ENCODE results near the gene PTPN9. TPM values are rescaled to one million over a fixed set of nuclear protein-coding genes. Genes with fewer than 3 reads are reported as not detected.
A peak's percentile ranks its signal among the peaks of the same experiment; 100 is the strongest.

PTPN9 gene
- total RNA-seq, 4 donors from 2014 or later = 4.8 to 7.0 (median 6.2) TPM

DNA sequence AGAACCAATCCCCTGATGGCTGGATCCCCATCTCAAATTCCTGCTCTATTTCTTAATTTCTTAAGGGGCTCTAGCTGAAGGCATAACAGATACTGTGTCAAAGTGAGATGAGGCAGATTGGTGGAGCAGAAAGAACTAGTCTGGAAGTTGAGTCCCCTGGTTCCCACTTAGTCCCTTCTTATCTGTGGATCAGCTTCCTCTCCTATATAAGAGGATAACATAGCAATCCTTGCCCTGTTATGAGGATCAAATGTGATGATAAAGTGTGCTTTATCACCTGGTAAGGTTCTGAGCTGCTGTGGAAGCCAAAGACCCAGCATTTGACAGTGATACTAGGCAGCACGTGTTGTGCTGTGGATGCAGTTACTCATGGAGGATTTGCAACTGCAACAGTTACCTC lies 119.5 kb downstream of the PTPN9 start:
- no peaks in the 10 kb centered on the region for H3K9me3 ChIP-seq
- TF ChIP-seq CTCF (IDR thresholded peaks at IDR 0.05 in 4 of 5, conservative IDR thresholded peaks at IDR 0.05 in 1 of 5) (no peak), POLR2A (IDR thresholded peaks at IDR 0.05) (no peak)

DNA sequence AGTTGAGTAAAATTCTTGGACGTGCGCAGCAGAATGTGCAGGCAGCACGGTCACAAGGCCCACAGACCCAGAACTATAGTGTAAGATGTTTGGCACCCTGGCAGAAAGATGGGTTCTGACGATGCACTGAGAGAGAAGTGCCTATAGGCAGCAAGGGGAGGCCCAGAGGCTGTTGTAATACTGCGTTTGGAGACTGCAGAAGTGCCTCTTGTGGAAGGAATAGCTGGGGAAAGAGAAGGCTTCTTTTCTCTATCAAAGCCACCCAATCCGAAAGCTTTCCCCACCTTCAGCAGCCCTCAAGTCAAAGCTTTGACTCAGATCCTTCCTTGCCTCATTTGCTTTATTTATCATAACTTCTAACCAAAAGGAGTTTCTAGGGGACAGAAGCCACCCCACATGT lies 122.4 kb downstream of the PTPN9 start:
- no peak overlapping the region for H3K27ac ChIP-seq
- peak overlapping the region in 1 of 4 donors; percentile 98 for H3K4me3 ChIP-seq
- intact Hi-C loops (cut with DNase I; ENCODE audit: low total_unique reads) = loop anchor here (5.0 to 10.0 kb wide), 3 partner anchors 519 to 1968 kb away; partner anchors contain the start of genes COX5A, HMG20A and PEAK1

More for the DNA sequence above, 119.5 kb downstream of the PTPN9 start:
- Histone ChIP-seq H3K27me3 (no peaks in the 10 kb centered on the region), H3K27ac (no peak overlapping the region), H3K4me1 (peaks cover 0 to 5% of the 10 kb centered on the region in 2 donors), H3K4me3 (no peak overlapping the region), H3K36me3 (no peaks in the 10 kb centered on the region)
- no peak for ATAC-seq
- intact Hi-C loops (cut with DNase I; ENCODE audit: low total_unique reads) = loop anchor here (5.0 to 10.0 kb wide), 3 partner anchors 522 to 1965 kb away; partner anchors contain the start of genes COX5A, HMG20A and PEAK1
- in situ Hi-C loops (cut with MboI; ENCODE audit: low sequenced_read_pairs in 4 of 4) = no loop called here
- DNase-seq = no peak

GRCh38 chr15:75455982-75456531 lies 123.1 kb downstream of the PTPN9 start:
- H3K27me3 ChIP-seq = no peaks in the 10 kb centered on the region
- no peaks in the 10 kb centered on the region for H3K36me3 ChIP-seq
- no peaks in the 10 kb centered on the region for H3K9me3 ChIP-seq
- H3K4me1 ChIP-seq = peaks cover 9 to 13% of the 10 kb centered on the region in 2 donors
- no peak for TF ChIP-seq CTCF (IDR thresholded peaks at IDR 0.05 in 4 of 5, conservative IDR thresholded peaks at IDR 0.05 in 1 of 5)
- TF ChIP-seq POLR2A (IDR thresholded peaks at IDR 0.05) = no peak
- H3K4me3 ChIP-seq = peak overlapping the region; percentile 87 to 98 (median 94)
- DNase-seq (peak in 1 of 2 donors; percentile 43), ATAC-seq (no peak)
- intact Hi-C loops (cut with DNase I; ENCODE audit: low total_unique reads) = loop anchor here (5.0 to 10.0 kb wide), 3 partner anchors 519 to 1969 kb away; partner anchors contain the start of genes COX5A, HMG20A and PEAK1
- in situ Hi-C loops (cut with MboI; ENCODE audit: low sequenced_read_pairs in 4 of 4) = no loop called here
- H3K27ac ChIP-seq = peak overlapping the region; percentile 97 to 100 (median 100)

More for the DNA sequence above, 122.4 kb downstream of the PTPN9 start:
- H3K27me3 ChIP-seq = no peaks in the 10 kb centered on the region
- DNase-seq (no peak), ATAC-seq (no peak)
- in situ Hi-C loops (cut with MboI; ENCODE audit: low sequenced_read_pairs in 4 of 4) = no loop called here
- peaks cover 9 to 13% of the 10 kb centered on the region in 2 donors for H3K4me1 ChIP-seq
- no peak for TF ChIP-seq POLR2A (IDR thresholded peaks at IDR 0.05)
- TF ChIP-seq CTCF (IDR thresholded peaks at IDR 0.05 in 4 of 5, conservative IDR thresholded peaks at IDR 0.05 in 1 of 5) = no peak
- H3K36me3 ChIP-seq = no peaks in the 10 kb centered on the region
- H3K9me3 ChIP-seq = no peaks in the 10 kb centered on the region

DNA sequence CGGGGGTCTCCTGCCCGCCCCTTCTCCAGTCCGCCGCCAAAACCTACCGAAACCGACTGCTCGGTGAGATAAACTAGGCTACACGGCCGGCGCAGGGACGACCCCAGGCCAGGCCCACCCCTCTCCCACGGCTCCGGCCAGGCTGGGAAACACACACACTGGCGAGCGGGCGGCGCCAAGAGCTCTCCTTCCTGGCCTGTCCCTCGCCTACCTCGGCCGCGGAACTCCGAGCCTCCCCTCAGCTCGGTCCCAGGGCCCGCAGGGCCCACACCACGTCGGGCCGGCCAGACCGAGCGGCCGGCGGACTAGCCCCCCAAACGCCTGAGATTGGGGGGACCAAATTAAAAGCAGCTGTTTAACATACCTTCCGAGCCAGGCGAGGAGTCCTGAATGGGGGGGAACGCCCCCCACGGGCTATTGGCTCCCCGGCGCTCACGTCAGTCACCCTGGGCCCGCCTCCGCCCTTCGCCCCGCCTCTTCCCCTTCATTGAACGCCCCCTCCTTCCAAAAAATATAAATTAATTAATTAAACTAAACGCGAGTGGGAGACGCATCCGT lies 123.6 kb downstream of the PTPN9 start:
- Histone ChIP-seq H3K9me3 (no peaks in the 10 kb centered on the region), H3K36me3 (no peaks in the 10 kb centered on the region), H3K4me1 (peaks cover 9 to 13% of the 10 kb centered on the region in 2 donors), H3K27ac (peak overlapping the region; percentile 97 to 100 (median 100)), H3K27me3 (no peaks in the 10 kb centered on the region), H3K4me3 (peak overlapping the region; percentile 87 to 98 (median 94))
- DNase-seq (peak; percentile 70 to 71), ATAC-seq (no peak)
- in situ Hi-C loops (cut with MboI; ENCODE audit: low sequenced_read_pairs in 4 of 4) = no loop called here
- intact Hi-C loops (cut with DNase I; ENCODE audit: low total_unique reads) = loop anchor here (5.0 to 10.0 kb wide), 3 partner anchors 518 to 1969 kb away; partner anchors contain the start of genes COX5A, HMG20A and PEAK1
- TF ChIP-seq POLR2A (IDR thresholded peaks at IDR 0.05) (peak; percentile 73 to 74), CTCF (IDR thresholded peaks at IDR 0.05 in 4 of 5, conservative IDR thresholded peaks at IDR 0.05 in 1 of 5) (no peak)

Data from gastrocnemius medialis (tissue), 4 donors.